ENCODE measurements around the gene PRR36.

PRR36 gene

DNA sequence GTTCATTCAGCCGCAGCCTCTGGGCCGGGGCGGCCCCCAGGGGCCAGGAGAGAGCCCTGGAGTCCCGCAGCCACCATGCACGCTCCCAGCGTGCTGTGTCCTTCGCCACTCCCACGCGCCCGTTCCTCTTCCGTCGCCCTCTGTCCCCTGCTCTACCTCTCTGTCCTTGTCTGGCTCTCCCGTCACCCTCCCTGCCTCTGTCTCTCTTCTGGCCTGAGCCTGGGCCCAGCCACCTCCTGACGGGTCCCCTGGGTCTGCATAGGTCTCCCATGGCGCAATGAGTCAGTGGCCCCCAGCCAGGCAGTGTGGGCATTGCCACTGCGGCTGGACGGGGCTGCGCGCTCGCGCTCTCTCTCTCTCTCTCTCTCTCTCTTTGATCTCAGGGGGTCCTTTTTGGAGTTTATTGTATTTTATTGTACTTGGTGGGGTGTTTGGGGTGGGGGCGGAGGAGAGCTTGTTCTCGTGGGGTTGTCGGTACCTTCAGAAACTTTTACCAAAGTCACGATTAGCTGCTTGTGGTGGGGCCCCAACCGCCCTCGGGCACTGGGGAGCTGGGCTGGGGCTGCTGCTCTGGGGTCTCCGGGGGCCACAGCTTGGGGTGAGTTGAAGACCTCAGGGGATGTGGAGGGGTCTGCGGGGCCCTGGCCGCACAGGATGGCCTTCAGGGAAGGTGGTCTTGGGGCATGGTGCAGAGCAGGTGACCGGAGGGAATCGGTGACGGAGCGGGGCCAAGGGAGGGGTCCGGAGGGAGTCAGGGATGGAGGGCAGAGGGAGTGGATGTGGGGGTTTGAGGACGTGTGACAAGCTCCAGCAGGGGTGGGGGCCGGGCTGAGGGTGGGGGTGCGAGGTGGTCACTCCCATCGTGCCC, 38.7 kb upstream of the PRR36 start:
- DNase-seq (ENCODE audit: low read depth): no peak

DNA sequence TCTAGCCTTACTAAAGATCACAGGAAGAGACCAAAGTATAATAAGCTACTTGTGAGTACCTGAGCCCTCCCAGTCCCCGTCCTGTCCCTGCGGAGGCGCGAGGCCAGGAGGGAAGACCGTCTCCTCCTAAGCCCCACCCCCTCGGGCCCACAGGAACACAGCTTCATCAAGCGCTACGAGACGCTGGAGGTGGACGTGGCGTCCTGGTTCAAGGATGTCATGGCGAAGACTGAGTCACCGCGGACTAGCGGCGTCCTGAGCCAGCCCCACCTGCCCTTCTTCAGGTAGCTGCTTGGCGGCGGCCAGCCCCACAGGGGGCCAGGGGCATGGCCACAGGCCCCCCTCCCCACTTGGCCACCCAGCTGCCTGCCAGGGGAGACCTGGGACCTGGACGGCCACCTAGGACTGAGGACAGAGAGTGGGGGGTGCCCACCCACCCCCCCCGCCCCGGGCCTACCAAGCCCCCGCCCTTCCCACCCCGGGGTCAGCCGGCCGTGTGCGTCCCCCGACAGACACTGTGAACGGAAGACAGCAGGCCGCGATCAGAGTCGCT, 38.0 kb upstream of the PRR36 start:
- DNase-seq (ENCODE audit: low read depth): no peak

DNA sequence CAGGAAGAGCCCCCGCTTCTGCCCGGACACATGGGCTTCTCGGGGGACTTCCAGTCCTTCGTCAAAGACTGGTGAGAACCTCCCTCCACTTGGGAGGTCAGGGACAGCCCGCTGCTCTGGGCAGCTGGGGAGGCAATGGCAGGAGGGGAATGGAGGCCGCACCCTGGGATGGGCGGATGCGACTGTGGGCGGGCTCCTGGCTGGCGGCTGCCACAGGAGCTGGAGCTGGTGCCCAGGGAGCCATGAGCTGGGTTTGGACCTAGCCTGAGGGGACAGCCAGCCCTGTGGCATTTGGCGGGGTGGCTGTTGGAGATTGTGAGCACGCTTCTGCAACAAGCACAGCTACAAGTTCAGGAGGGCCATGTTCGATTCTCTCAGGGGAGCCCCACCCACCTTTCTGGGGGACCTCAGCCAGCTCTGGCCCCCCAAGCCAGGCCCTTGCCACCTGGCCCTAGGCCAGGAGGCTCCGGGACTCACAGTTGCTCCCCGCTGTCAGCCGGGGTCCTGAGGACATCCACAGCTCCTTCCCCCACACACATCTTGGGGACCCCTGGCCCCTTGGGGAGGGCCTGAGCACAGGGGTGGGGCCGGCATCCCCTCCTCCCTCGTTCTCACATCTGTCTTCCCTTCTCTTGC, 37.4 kb upstream of the PRR36 start:
- no peak for DNase-seq (ENCODE audit: low read depth)

DNA sequence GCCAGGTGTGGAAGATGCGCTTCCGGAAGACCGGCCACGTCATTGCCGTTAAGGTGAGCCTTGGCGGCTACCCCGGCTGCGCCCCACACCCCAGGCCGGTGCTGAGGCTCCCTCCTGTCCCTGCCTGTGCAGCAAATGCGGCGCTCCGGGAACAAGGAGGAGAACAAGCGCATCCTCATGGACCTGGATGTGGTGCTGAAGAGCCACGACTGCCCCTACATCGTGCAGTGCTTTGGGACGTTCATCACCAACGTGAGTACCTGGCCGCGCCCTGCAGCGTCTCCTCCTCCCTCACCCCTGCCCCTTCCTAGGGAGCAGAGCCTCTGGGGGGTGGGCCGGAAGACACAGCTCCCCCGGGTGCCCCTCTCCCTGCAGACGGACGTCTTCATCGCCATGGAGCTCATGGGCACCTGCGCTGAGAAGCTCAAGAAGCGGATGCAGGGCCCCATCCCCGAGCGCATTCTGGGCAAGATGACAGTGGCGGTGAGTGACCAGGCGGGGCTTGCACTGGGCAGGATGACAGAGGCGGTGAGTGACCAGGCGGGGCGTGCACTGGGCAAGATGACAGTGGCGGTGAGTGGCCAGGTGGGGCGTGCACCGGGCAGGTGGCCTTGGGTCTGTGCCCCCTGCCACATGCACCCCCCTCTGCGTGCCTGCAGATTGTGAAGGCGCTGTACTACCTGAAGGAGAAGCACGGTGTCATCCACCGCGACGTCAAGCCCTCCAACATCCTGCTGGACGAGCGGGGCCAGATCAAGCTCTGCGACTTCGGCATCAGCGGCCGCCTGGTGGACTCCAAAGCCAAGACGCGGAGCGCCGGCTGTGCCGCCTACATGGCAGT, 36.4 kb upstream of the PRR36 start:
- DNase-seq (ENCODE audit: low read depth): no peak

GRCh38 chr19:7909471-7910067, 35.4 kb upstream of the PRR36 start:
- DNase-seq (ENCODE audit: low read depth): no peak

DNA sequence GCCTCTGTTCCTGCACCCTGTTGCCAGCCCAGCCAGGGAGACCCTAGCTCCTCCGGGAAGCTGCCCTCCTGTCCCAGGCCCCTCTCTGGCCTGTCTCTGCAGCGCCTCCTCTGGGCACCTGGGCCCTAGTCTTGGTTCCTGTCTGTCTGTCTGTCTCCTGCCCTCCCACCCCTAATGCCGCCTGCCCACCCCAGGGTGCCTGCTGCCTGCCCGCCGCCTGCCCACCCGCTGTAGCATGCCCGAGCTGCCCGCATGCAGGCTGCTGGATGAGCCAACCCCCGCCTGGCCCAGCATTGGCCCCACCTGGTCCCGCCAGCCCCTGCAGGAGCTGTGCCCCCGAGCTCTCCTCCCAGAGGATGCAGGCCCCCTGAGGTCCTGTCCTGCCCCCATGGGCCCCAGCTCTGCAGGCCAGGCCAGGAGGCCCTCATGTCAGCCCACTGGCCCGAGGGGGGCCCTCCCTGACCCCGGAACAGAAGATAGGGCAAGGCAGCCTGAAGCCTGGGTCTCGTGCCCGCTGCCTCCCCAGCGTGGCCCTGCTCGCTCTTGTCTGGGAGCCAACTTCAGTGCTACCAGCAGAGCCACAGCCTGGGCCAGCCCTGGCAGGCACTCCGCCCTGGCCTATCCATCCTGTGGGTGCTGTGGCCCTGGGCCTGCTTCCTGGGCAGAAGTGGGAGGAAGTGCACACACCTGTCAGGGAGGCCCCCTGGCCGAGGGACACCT, 34.7 kb upstream of the PRR36 start:
- DNase-seq (ENCODE audit: low read depth): no peak

DNA sequence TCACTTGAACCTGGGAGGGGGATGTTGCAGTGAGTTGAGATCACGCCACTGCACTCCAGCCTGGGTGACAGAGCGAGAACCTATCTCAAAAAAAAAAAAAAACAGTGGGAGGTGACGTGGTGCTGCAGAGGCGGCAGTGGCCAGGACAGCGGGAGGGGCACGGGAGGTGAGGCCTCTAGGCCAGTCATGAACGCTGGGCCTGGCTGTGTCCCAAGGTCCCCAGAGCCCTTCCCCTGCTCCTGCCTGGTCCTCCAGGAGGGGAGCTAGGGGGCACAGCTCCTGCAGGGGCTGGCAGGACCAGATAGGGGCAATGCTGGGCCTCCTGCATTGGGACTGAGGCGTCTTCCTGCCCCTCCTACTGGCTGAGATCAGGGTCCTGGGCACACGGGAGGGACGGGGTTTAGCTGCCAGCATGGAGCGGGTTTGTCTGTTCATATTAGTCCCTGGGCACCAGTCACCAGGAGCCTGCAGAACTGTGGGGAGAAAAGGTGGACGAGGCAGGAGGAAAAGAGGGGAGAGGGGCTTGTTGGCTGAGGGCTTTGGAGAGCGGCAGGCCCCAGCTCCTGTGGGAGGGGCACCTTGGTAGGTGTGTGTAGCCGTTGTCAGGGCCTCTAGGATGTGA, 34.0 kb upstream of the PRR36 start:
- DNase-seq (ENCODE audit: low read depth): no peak

- DNase-seq (ENCODE audit: low read depth): no peak
These were observed 33.4 kb upstream of the PRR36 start for GRCh38 chr19:7907544-7907943.

DNA sequence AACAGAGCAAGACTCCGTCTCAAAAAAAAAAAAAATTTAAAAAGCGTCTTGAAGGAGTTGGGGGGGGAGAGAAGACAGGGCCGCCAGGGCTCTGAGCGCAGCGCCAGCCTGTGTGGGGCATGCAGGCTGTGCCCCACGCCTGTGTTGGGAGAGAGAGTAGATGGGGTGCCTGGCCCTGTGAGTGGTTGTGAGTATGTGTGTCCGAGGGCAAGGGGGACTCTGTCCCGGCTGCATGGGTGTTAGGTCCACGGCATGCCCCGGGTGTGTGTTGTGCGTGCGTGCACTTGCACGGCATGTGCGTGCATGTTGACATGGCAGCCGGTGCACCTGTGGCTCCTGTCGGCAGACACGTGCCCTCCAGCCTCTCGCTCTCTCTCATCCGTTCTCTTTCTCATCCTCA, 32.9 kb upstream of the PRR36 start:
- DNase-seq (ENCODE audit: low read depth): no peak

- no peak for DNase-seq (ENCODE audit: low read depth)
These were observed 31.7 kb upstream of the PRR36 start for GRCh38 chr19:7905859-7906258.

DNA sequence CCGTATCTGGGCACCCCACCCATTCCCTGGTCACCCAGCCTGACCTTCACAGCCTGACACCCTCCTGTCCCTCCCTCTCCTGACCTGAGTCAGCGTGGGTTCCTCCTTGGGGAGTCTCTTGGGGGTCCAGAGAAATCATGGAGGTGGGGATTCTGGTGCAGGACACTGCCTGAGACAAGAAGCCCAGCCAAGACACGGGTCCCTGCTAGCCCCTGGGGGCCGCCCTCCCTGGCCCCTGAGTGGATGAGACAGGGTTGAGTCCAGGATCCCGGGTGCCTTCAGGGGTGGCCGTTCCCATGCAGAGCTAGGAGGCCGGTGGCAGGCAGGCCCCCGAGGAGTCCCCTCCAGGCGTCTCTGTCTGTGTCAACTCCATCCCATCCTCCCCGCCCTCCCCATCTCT, 31.1 kb upstream of the PRR36 start:
- DNase-seq (ENCODE audit: low read depth): no peak

DNA sequence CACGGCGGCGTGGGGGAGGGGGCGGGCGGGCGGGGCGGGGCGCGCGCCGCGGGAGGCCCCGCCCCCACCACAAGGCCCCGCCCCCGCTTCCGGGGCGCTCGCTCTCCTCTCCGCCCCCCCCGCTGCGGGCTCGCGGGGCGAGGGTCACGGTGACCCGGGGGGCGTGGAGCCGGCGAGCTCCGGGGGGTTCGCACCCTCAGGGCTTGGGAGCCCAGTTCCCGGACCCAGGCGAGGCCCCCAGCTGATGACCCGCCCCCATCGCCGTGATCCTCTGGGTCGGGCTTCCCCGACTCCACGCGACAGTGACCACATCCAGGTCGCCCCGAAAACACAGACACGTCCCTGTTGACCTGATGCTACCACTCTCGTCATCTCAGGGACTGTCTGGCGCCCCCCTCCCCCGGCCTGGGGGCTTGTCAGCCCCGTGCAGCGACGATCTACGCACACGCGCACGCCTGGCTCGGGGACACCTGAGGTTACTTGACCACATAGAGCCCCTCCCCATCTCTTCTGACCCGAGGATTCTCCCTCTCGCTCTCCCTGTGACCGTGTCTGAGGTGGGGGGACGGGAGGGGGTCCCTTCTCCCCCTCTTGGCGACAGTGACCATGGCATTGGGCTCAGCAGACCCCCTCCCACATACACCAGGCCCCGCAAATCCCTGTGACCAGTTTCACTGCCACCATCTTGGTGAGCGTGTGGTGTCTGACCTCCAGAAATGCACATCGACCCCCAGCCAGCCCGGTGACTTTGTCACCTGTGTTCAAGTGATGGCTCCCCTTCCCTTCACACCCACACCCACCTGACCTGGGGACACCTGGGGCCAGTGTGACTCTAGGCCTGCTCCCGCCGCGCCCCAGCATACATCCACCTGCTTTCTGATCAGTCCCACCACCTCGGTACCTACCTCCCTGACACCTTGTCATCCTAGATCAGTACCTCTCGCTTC, 30.2 kb upstream of the PRR36 start:
- DNase-seq (ENCODE audit: low read depth): peak; percentile 36

GRCh38 chr19:7903244-7904073, 29.3 kb upstream of the PRR36 start, which contains the start of gene MAP2K7:
MAP2K7 (plus strand) TSS chr19:7903877; CDS start chr19:7903945, 68 bp downstream.
- DNase-seq (ENCODE audit: low read depth): peak; percentile 100

DNA sequence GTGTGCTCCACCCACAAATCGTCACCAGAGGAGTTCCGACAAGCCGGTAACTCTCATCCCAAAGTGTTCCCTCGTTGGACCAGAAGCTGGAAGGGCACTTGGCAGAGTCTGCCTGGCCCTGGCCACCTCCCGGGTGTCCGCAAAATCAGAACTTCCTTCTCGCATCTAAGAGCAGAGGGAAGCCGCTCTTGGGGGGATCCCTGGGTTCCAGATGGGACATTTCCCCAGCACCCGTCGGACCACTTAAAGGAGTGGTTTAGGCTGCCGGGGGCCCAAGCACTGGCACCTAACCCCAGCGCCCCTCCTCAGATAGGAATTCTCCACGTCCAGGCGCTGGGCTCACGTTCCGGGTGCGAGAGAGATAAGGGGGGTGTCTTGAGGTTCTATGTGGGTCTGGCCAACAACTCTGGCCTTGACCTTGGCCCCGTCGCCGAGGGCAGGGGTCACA, 28.6 kb upstream of the PRR36 start:
- no peak for DNase-seq (ENCODE audit: low read depth)

DNA sequence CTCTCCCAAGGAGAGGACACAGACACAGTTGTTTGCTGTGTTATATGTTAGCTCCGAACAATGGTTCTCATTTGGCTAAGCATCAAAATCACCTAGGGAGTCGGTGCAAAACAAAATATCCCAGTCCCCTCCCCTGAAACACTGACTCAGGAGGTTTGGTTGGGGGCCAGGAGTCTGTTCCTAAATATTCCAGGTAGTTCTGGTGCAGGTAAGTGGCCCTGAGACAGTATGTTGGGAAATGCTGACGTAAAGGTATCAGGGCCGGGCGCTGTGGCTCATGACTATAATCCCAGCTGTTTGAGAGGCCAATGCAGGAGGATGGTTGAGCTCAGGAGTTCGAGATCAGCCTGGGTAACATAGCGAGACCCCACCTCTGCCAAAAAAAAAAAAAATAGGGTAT, 27.1 kb upstream of the PRR36 start:
- DNase-seq (ENCODE audit: low read depth): no peak

- no peak for DNase-seq (ENCODE audit: low read depth)
These were observed 26.7 kb upstream of the PRR36 start for GRCh38 chr19:7900931-7901330.

DNA sequence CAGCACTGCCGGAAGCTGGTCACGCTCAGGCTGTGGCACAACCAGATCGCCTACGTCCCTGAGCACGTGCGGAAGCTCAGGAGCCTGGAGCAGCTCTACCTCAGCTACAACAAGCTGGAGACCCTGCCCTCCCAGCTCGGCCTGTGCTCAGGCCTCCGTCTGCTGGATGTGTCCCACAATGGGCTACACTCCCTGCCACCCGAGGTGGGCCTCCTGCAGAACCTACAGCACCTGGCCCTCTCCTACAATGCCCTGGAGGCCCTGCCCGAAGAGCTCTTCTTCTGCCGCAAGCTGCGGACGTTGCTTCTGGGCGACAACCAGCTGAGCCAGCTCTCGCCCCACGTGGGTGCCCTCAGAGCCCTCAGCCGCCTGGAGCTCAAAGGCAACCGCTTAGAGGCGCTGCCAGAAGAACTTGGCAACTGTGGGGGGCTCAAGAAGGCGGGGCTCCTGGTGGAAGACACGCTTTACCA, 26.2 kb upstream of the PRR36 start:
- no peak for DNase-seq (ENCODE audit: low read depth)

GRCh38 chr19:7899751-7900378, 25.7 kb upstream of the PRR36 start:
- DNase-seq (ENCODE audit: low read depth): no peak
